ENCODE results near the gene CIT. TPM values are rescaled to one million over a fixed set of nuclear protein-coding genes. Genes with fewer than 3 reads are reported as not detected.

CIT gene
- total RNA-seq, 1 donor from 2014 or later: 85.9 TPM

DNA sequence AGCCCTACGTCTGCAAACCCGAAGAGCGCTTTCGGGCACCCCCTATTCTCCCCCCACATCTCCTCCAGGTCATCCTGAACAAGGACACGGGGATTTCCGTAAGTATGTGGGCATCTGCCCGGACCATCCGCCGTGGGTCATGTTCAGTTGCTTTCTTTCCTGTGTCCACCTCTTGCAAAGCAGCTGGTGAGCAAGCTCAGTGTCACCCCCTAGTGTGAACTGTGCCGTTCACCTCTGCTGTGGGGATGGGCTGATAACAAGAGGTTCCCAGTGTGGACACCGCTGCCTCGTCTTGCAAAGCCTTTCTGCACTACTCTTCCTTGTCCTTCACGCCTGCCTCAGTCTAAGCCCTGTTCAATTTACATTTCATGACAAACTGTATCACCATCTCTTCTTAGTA, 200.5 kb downstream of the CIT start:
- H3K4me3 Mint-ChIP-seq: no peak overlapping the region
- no peaks in the 10 kb centered on the region for H3K27me3 Mint-ChIP-seq (ENCODE audit: low read depth)
- no peak for DNase-seq (ENCODE audit: low read depth, low spot score)
- H3K27ac Mint-ChIP-seq (ENCODE audit: unreplicated experiment): no peak overlapping the region
- H3K4me1 Mint-ChIP-seq: no peaks in the 10 kb centered on the region
- H3K9me3 Mint-ChIP-seq: no peaks in the 10 kb centered on the region
- TF ChIP-seq, protein P1, sequence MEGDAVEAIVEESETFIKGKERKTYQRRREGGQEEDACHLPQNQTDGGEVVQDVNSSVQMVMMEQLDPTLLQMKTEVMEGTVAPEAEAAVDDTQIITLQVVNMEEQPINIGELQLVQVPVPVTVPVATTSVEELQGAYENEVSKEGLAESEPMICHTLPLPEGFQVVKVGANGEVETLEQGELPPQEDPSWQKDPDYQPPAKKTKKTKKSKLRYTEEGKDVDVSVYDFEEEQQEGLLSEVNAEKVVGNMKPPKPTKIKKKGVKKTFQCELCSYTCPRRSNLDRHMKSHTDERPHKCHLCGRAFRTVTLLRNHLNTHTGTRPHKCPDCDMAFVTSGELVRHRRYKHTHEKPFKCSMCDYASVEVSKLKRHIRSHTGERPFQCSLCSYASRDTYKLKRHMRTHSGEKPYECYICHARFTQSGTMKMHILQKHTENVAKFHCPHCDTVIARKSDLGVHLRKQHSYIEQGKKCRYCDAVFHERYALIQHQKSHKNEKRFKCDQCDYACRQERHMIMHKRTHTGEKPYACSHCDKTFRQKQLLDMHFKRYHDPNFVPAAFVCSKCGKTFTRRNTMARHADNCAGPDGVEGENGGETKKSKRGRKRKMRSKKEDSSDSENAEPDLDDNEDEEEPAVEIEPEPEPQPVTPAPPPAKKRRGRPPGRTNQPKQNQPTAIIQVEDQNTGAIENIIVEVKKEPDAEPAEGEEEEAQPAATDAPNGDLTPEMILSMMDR (conservative IDR thresholded peaks at IDR 0.05): no peak
- peaks cover 29% of the 10 kb centered on the region for H3K36me3 Mint-ChIP-seq (ENCODE audit: low read depth)

DNA sequence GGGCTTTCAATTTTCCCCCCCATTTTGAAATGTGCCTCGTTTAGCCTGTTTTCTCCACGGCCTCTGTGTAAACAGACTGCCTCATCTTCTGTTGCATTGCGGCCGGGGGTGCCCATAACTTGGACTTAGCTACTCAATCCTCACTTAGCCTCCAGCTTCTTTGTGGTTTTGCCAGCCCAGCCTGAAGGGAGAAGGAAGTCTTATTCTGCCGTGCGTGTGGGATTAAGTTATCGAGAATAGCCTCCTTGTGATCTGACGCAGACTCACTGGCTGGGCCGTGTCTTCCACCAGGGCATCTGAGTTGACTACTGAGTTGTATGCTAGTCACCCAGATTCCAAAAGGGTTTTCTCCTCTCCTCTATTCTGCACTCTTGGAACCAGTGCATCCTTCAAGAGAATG, 201.1 kb downstream of the CIT start:
- H3K9me3 Mint-ChIP-seq: no peaks in the 10 kb centered on the region
- no peak for DNase-seq (ENCODE audit: low read depth, low spot score)
- TF ChIP-seq, protein P1 (conservative IDR thresholded peaks at IDR 0.05): no peak
- no peak overlapping the region for H3K4me3 Mint-ChIP-seq
- H3K4me1 Mint-ChIP-seq: no peaks in the 10 kb centered on the region
- H3K27ac Mint-ChIP-seq (ENCODE audit: unreplicated experiment): no peak overlapping the region
- no peaks in the 10 kb centered on the region for H3K27me3 Mint-ChIP-seq (ENCODE audit: low read depth)
- peaks cover 29% of the 10 kb centered on the region for H3K36me3 Mint-ChIP-seq (ENCODE audit: low read depth)

DNA sequence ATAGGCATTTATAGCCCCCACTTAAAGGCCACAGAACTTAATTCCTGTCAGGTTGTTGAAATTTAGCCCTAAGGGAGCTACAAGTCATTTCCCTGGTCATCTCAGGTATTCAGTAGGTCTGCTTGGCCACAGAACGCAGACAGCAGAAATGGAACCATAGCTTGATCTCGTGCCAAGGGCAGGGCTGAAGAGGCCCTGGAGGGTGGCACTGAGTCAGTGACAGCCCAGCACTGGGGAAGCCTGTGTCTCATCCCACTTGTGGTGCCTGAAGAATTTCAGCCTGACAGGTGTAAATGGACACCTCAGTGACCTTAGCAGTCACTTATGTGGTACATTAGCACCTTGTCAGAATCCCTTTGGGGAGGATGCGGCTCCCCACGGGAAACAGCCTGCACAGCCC, 202.6 kb downstream of the CIT start:
- TF ChIP-seq, protein P1 (conservative IDR thresholded peaks at IDR 0.05): no peak
- H3K4me1 Mint-ChIP-seq: peaks cover 9% of the 10 kb centered on the region
- H3K27ac Mint-ChIP-seq (ENCODE audit: unreplicated experiment): no peak overlapping the region
- no peaks in the 10 kb centered on the region for H3K9me3 Mint-ChIP-seq
- no peak for DNase-seq (ENCODE audit: low read depth, low spot score)
- H3K4me3 Mint-ChIP-seq: no peak overlapping the region
- H3K36me3 Mint-ChIP-seq (ENCODE audit: low read depth): peaks cover 23% of the 10 kb centered on the region
- H3K27me3 Mint-ChIP-seq (ENCODE audit: low read depth): no peaks in the 10 kb centered on the region

DNA sequence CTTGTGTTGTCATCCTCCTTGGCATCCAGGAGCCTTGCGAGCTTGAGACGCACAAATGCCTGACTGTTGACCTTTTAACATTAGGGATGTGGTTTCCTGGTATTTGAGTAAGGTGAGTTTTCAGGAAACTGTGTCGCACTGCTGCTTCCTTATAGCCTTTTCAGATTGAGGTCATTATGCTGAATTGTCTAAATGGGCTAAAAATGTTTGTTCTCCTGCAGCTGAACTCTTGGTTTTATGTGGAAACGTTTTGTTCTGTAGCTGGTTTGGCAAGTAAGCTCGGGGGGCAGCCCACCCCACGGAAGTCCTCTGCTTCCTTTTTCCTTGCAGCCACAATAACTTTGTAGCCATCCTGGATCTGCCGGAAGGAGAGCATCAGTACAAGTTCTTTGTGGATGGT, 203.5 kb downstream of the CIT start:
- Mint-ChIP-seq H3K36me3 (ENCODE audit: low read depth) (peaks cover 20% of the 10 kb centered on the region), H3K27me3 (ENCODE audit: low read depth) (no peaks in the 10 kb centered on the region), H3K4me1 (peaks cover 9% of the 10 kb centered on the region), H3K4me3 (peak overlapping the region; percentile 9), H3K27ac (ENCODE audit: unreplicated experiment) (no peak overlapping the region), H3K9me3 (no peaks in the 10 kb centered on the region)
- TF ChIP-seq, protein P1 (conservative IDR thresholded peaks at IDR 0.05): no peak
- no peak for DNase-seq (ENCODE audit: low read depth, low spot score)

DNA sequence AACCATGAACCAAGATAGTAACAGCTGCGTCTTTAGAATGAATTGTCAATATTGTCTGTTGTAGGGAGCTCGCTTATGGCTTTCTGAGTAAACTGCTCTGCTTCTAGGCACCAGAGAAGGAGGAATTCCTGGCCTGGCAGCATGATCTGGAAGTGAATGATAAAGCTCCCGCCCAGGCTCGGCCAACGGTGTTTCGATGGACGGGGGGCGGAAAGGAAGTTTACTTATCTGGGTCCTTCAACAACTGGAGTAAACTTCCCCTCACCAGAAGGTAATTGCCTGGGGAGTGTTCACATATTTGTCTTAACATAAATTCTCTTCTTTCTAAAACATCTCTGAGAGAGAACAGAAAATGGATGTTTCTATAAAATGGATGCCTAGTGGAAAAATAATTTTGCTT, 204.9 kb downstream of the CIT start:
- H3K4me3 Mint-ChIP-seq: peak overlapping the region; percentile 58
- H3K36me3 Mint-ChIP-seq (ENCODE audit: low read depth): peaks cover 13% of the 10 kb centered on the region
- H3K9me3 Mint-ChIP-seq: no peaks in the 10 kb centered on the region
- TF ChIP-seq, protein P1 (conservative IDR thresholded peaks at IDR 0.05): no peak
- H3K27me3 Mint-ChIP-seq (ENCODE audit: low read depth): no peaks in the 10 kb centered on the region
- H3K4me1 Mint-ChIP-seq: peaks cover 18% of the 10 kb centered on the region
- no peak overlapping the region for H3K27ac Mint-ChIP-seq (ENCODE audit: unreplicated experiment)
- DNase-seq (ENCODE audit: low read depth, low spot score): no peak

DNA sequence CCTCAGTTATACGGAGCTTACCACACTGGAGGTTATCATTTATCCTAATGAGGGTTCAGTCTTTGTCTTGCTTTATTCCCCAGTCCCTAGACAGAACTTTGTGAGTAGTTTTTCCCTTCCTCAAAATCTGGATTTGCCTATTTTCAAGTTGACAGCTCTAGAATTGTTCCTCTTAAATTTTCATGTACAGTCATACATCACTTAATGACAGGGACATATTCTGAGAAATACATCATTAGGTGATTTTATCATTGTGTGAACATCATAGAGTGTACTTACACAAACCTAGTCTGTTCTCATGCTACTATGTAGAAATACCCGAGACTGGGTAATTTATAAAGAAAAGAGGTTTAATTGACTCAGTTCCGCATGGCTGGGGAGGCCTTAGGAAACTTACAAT, 206.1 kb downstream of the CIT start:
- peaks cover 8% of the 10 kb centered on the region for H3K36me3 Mint-ChIP-seq (ENCODE audit: low read depth)

More for the DNA sequence above, 206.1 kb downstream of the CIT start:
- TF ChIP-seq, protein P1 (conservative IDR thresholded peaks at IDR 0.05): no peak
- Mint-ChIP-seq H3K4me1 (peaks cover 21% of the 10 kb centered on the region), H3K27me3 (ENCODE audit: low read depth) (peaks cover 4% of the 10 kb centered on the region), H3K4me3 (peak overlapping the region; percentile 55), H3K9me3 (no peaks in the 10 kb centered on the region), H3K27ac (ENCODE audit: unreplicated experiment) (no peak overlapping the region)
- DNase-seq (ENCODE audit: low read depth, low spot score): no peak

All from neural crest cell (in vitro differentiated cells).